GM21723 (cell line): Measurements from ENCODE around the gene DKC1.
"Not testable (repeated sequence)": the region's sequence is repeated elsewhere in the genome, so short reads cannot be mapped to it uniquely, and the experiment has no call there.

Experiments used
- ATAC-seq: cut with Tn5 transposase; IDR thresholded peaks from one replicate; pipeline ENCODE4 v1.9.1; 2021; ENCODE audit warnings: mild to moderate bottlenecking, moderate library complexity; ENCODE audit not compliant: unreplicated experiment

Gene DKC1

GRCh38 chrX:154817048-154817618 lies 54.5 kb downstream of the DKC1 start:
- not testable (repeated sequence) for ATAC-seq

GRCh38 chrX:154818916-154819770 lies 56.5 kb downstream of the DKC1 start:
- no peak for ATAC-seq

- no peak for ATAC-seq
Observed at GRCh38 chrX:154819771-154820341, 57.2 kb downstream of the DKC1 start.

- no peak for ATAC-seq
Observed at GRCh38 chrX:154821523-154821922, 58.9 kb downstream of the DKC1 start.

GRCh38 chrX:154822029-154822428 lies 59.4 kb downstream of the DKC1 start:
- no peak for ATAC-seq

- no peak for ATAC-seq
Observed at GRCh38 chrX:154824638-154825037, 62.0 kb downstream of the DKC1 start.

GRCh38 chrX:154825586-154825985 lies 62.9 kb downstream of the DKC1 start:
- not testable (repeated sequence) for ATAC-seq
